ENCODE data around the gene SLC6A7. TPM values are rescaled to one million over a fixed set of nuclear protein-coding genes. Genes with fewer than 3 reads are reported as not detected.

Gene SLC6A7
- total RNA-seq, 1 experiment from 2014 or later, result not detected

GRCh38 chr5:150256410-150257064, 66.7 kb downstream of the SLC6A7 start:
- H3K36me3 ChIP-seq (ENCODE audit: low read depth), result no peaks in the 10 kb centered on the region
- peaks cover 8% of the 10 kb centered on the region for H3K4me1 ChIP-seq (replicated peaks; ENCODE audit: insufficient read depth)
- no peaks in the 10 kb centered on the region for H3K9me2 ChIP-seq (ENCODE audit: insufficient read depth)
- ChIA-PET POLR2A (ENCODE audit: unreplicated experiment) (no interaction called here), CTCF (interaction anchor here (0.6 kb wide), 1 partner anchor 118 kb away, joined by 9 read pairs; no protein-coding TSS in a partner anchor)
- no peaks in the 10 kb centered on the region for H4K20me1 ChIP-seq (ENCODE audit: insufficient read depth)
- no peak overlapping the region for H3K27ac ChIP-seq
- no TSS peak for BruUV-seq (replicated peaks)
- no peaks in the 10 kb centered on the region for H3K79me2 ChIP-seq (ENCODE audit: low read depth)
- no peaks in the 10 kb centered on the region for H3F3A ChIP-seq (ENCODE audit: insufficient read depth, low read depth)
- no peak for TF ChIP-seq EZH2 (IDR thresholded peaks at IDR 0.05; ENCODE audit: low read depth)
- H3K27me3 ChIP-seq (ENCODE audit: insufficient read depth, low read depth), result no peaks in the 10 kb centered on the region
- H3K9me3 ChIP-seq (ENCODE audit: insufficient read depth, low read depth), result no peaks in the 10 kb centered on the region
- no peak overlapping the region for H2AFZ ChIP-seq
- intact Hi-C loops (cut with micrococcal nuclease; ENCODE audit: unreplicated experiment), result no loop called here
- no peak overlapping the region for H3K4me2 ChIP-seq
- H3K4me3 ChIP-seq, result no peak overlapping the region
- no peak for DNase-seq

- Histone ChIP-seq H4K20me1 (ENCODE audit: insufficient read depth) (no peaks in the 10 kb centered on the region), H3K4me1 (replicated peaks; ENCODE audit: insufficient read depth) (peaks cover 17% of the 10 kb centered on the region), H3K36me3 (ENCODE audit: low read depth) (no peaks in the 10 kb centered on the region), H3K9me3 (ENCODE audit: insufficient read depth, low read depth) (no peaks in the 10 kb centered on the region), H3F3A (ENCODE audit: insufficient read depth, low read depth) (no peaks in the 10 kb centered on the region), H3K4me3 (no peak overlapping the region), H3K79me2 (ENCODE audit: low read depth) (no peaks in the 10 kb centered on the region), H3K27me3 (ENCODE audit: insufficient read depth, low read depth) (no peaks in the 10 kb centered on the region), H3K9me2 (ENCODE audit: insufficient read depth) (no peaks in the 10 kb centered on the region), H2AFZ (no peak overlapping the region), H3K27ac (no peak overlapping the region), H3K4me2 (no peak overlapping the region)
- POLR2A ChIA-PET (ENCODE audit: unreplicated experiment), result no interaction called here
- intact Hi-C loops (cut with micrococcal nuclease; ENCODE audit: unreplicated experiment), result no loop called here
- no peak for DNase-seq
- no peak for TF ChIP-seq CTCF (conservative IDR thresholded peaks at IDR 0.05)
- no peak for TF ChIP-seq EZH2 (IDR thresholded peaks at IDR 0.05; ENCODE audit: low read depth)
- no TSS peak for BruUV-seq (replicated peaks)
- CTCF ChIA-PET, result interaction anchor here (0.6 kb wide), 1 partner anchor 80 kb away, joined by 3 read pairs; no protein-coding TSS in a partner anchor
Measured at GRCh38 chr5:150257424-150257823, 67.6 kb downstream of the SLC6A7 start.

- Histone ChIP-seq H3K79me2 (ENCODE audit: low read depth) (no peaks in the 10 kb centered on the region), H3F3A (ENCODE audit: insufficient read depth, low read depth) (peaks cover 4% of the 10 kb centered on the region; the same call in 1 of the 2 replicates), H2AFZ (no peak overlapping the region), H3K9me3 (ENCODE audit: insufficient read depth, low read depth) (no peaks in the 10 kb centered on the region), H3K4me1 (replicated peaks; ENCODE audit: insufficient read depth) (peaks cover 24% of the 10 kb centered on the region), H3K27me3 (ENCODE audit: insufficient read depth, low read depth) (no peaks in the 10 kb centered on the region), H3K27ac (no peak overlapping the region), H3K9me2 (ENCODE audit: insufficient read depth) (no peaks in the 10 kb centered on the region), H3K36me3 (ENCODE audit: low read depth) (no peaks in the 10 kb centered on the region), H4K20me1 (ENCODE audit: insufficient read depth) (no peaks in the 10 kb centered on the region), H3K4me3 (no peak overlapping the region), H3K4me2 (no peak overlapping the region)
- POLR2A ChIA-PET (ENCODE audit: unreplicated experiment), result no interaction called here
- no TSS peak for BruUV-seq (replicated peaks)
- no peak for TF ChIP-seq CTCF (conservative IDR thresholded peaks at IDR 0.05)
- TF ChIP-seq EZH2 (IDR thresholded peaks at IDR 0.05; ENCODE audit: low read depth), result no peak
- CTCF ChIA-PET, result interaction anchor here (0.6 kb wide), 1 partner anchor 79 kb away, joined by 3 read pairs; no protein-coding TSS in a partner anchor
- intact Hi-C loops (cut with micrococcal nuclease; ENCODE audit: unreplicated experiment), result no loop called here
- DNase-seq, result no peak
Measured at GRCh38 chr5:150258130-150258529, 68.3 kb downstream of the SLC6A7 start.

Other genes starting within 250 kb of the SLC6A7 start
- 0.35 and 0.50 TPM in 2 replicates for gene PDE6A, start 245.3 kb upstream of the SLC6A7 start, total RNA-seq (2021)
- gene SLC26A2, start 229.3 kb upstream of the SLC6A7 start, total RNA-seq (2021), result 10.2 and 13.5 TPM in 2 replicates
- gene TIGD6, start 189.4 kb upstream of the SLC6A7 start, total RNA-seq (2021), result 3.0 and 3.9 TPM in 2 replicates
- gene HMGXB3, start 189.3 kb upstream of the SLC6A7 start, total RNA-seq (2021), result 38.0 and 43.1 TPM in 2 replicates
- gene CSF1R, start 103.5 kb upstream of the SLC6A7 start, total RNA-seq (2021), result 0.72 and 0.95 TPM in 2 replicates
- gene PDGFRB, start 34.2 kb upstream of the SLC6A7 start, total RNA-seq (2021), result 0.08 TPM in 1 of 2 replicates, not detected in the other
- not detected in 2 replicates for gene CDX1, start 23.3 kb upstream of the SLC6A7 start, total RNA-seq (2021)
- 0.13 and 0.65 TPM in 2 replicates for gene CAMK2A, start 99.7 kb downstream of the SLC6A7 start, total RNA-seq (2021)
- gene ARSI, start 112.8 kb downstream of the SLC6A7 start, total RNA-seq (2021), result 2.6 and 3.2 TPM in 2 replicates
- gene TCOF1, start 167.6 kb downstream of the SLC6A7 start, total RNA-seq (2021), result 68.4 and 75.3 TPM in 2 replicates
- 41.1 and 52.0 TPM in 2 replicates for gene CD74, start 222.8 kb downstream of the SLC6A7 start, total RNA-seq (2021)

Measured in PC-9 (cell line).